HG03095 (cell line): Measurements from ENCODE around the gene TMEM8B.
A peak's percentile ranks its signal among the peaks of the same experiment; 100 is the strongest.

Experiments
- ATAC-seq: cut with Tn5 transposase; IDR thresholded peaks from one replicate; pipeline ENCODE4 v1.9.1; 2021; ENCODE audit warnings: moderate library complexity; ENCODE audit not compliant: unreplicated experiment

Gene TMEM8B

GRCh38 chr9:35810122-35810521 lies 18.9 kb upstream of the TMEM8B start:
- ATAC-seq = no peak

- ATAC-seq = no peak
These were observed 17.5 kb upstream of the TMEM8B start for GRCh38 chr9:35811381-35812024.

- ATAC-seq = peak; percentile 67
These were observed 16.9 kb upstream of the TMEM8B start, which contains the start of gene SPAG8 for GRCh38 chr9:35812025-35812602. SPAG8 (minus strand) TSS chr9:35812262; CDS start chr9:35812147, 115 bp downstream.

GRCh38 chr9:35813434-35814105 lies 15.5 kb upstream of the TMEM8B start:
- no peak for ATAC-seq

GRCh38 chr9:35814106-35814840 lies 14.8 kb upstream of the TMEM8B start:
- ATAC-seq = peak; percentile 18

- peak; percentile 66 for ATAC-seq
These were observed 14.0 kb upstream of the TMEM8B start, which contains the start of gene HINT2 for GRCh38 chr9:35814841-35815543. HINT2 (minus strand) TSS chr9:35815042; CDS start chr9:35814979, 63 bp downstream.

GRCh38 chr9:35816708-35817107 lies 12.3 kb upstream of the TMEM8B start:
- no peak for ATAC-seq

- no peak for ATAC-seq
These were observed 10.7 kb upstream of the TMEM8B start for GRCh38 chr9:35818341-35818740.

GRCh38 chr9:35820076-35820475 lies 9.0 kb upstream of the TMEM8B start:
- no peak for ATAC-seq

GRCh38 chr9:35822926-35823325 lies 6.1 kb upstream of the TMEM8B start:
- ATAC-seq = no peak

GRCh38 chr9:35826071-35826701 lies 2.8 kb upstream of the TMEM8B start:
- no peak for ATAC-seq

- no peak for ATAC-seq
These were observed 1.5 kb upstream of the TMEM8B start for GRCh38 chr9:35827486-35827885.

GRCh38 chr9:35828716-35829083 lies 328 bp upstream of the TMEM8B start, which contains the start of gene FAM221B:
FAM221B (minus strand) TSS chr9:35828732; CDS start chr9:35826161, 2,571 bp downstream.
- no peak for ATAC-seq

- no peak for ATAC-seq
These were observed 702 bp downstream of the TMEM8B start for GRCh38 chr9:35829764-35830096.

- no peak for ATAC-seq
These were observed 2.0 kb downstream of the TMEM8B start for GRCh38 chr9:35831040-35831439.

GRCh38 chr9:35832814-35833213 lies 3.8 kb downstream of the TMEM8B start:
- ATAC-seq = no peak

- no peak for ATAC-seq
These were observed 5.5 kb downstream of the TMEM8B start for GRCh38 chr9:35834260-35835215.

GRCh38 chr9:35835216-35835632 lies 6.2 kb downstream of the TMEM8B start:
- ATAC-seq = no peak

GRCh38 chr9:35835766-35836165 lies 6.7 kb downstream of the TMEM8B start:
- no peak for ATAC-seq
